GM19035 (cell line): ENCODE data around the gene MPP3.
"Not testable (repeated sequence)": the region's sequence is repeated elsewhere in the genome, so short reads cannot be mapped to it uniquely, and the experiment has no call there.

Source experiments
- ATAC-seq: cut with Tn5 transposase; IDR thresholded peaks from one replicate; pipeline ENCODE4 v1.9.1; 2021; ENCODE audit not compliant: unreplicated experiment

The MPP3 gene

GRCh38 chr17:43809121-43809520 is 23.8 kb downstream of the MPP3 start:
- ATAC-seq, result no peak

- no peak for ATAC-seq
These were observed 24.9 kb downstream of the MPP3 start for GRCh38 chr17:43808076-43808475.

- no peak for ATAC-seq
These were observed 27.8 kb downstream of the MPP3 start for GRCh38 chr17:43805117-43805516.

GRCh38 chr17:43803758-43804157 is 29.2 kb downstream of the MPP3 start:
- no peak for ATAC-seq

- no peak for ATAC-seq
These were observed 31.1 kb downstream of the MPP3 start for GRCh38 chr17:43801844-43802243.

- ATAC-seq, result no peak
These were observed 32.2 kb downstream of the MPP3 start for GRCh38 chr17:43800736-43801135.

- no peak for ATAC-seq
These were observed 33.9 kb downstream of the MPP3 start for GRCh38 chr17:43799047-43799446.

- ATAC-seq, result not testable (repeated sequence)
These were observed 34.9 kb downstream of the MPP3 start for GRCh38 chr17:43798024-43798423.

- not testable (repeated sequence) for ATAC-seq
These were observed 40.3 kb downstream of the MPP3 start for GRCh38 chr17:43792668-43793067.

GRCh38 chr17:43791589-43791988 is 41.4 kb downstream of the MPP3 start:
- ATAC-seq, result no peak

- no peak for ATAC-seq
These were observed 42.5 kb downstream of the MPP3 start for GRCh38 chr17:43790311-43790940.

- no peak for ATAC-seq
These were observed 43.5 kb downstream of the MPP3 start for GRCh38 chr17:43789482-43789881.

- ATAC-seq, result no peak
These were observed 44.4 kb downstream of the MPP3 start for GRCh38 chr17:43788540-43788939.

GRCh38 chr17:43787728-43788127 is 45.2 kb downstream of the MPP3 start:
- ATAC-seq, result no peak

GRCh38 chr17:43784628-43785101 is 48.3 kb downstream of the MPP3 start:
- ATAC-seq, result no peak

GRCh38 chr17:43784068-43784467 is 48.9 kb downstream of the MPP3 start:
- no peak for ATAC-seq

- no peak for ATAC-seq
These were observed 49.8 kb downstream of the MPP3 start for GRCh38 chr17:43782913-43783680.

- no peak for ATAC-seq
These were observed 52.8 kb downstream of the MPP3 start, which contains the start of gene CFAP97D1 for GRCh38 chr17:43780135-43780534. TSS of gene CFAP97D1 (plus strand) at chr17:43780435. CDS start at chr17:43780463, 28 bp downstream.

- no peak for ATAC-seq
These were observed 53.5 kb downstream of the MPP3 start for GRCh38 chr17:43779145-43780125.

- ATAC-seq, result peak; percentile 94
These were observed 54.4 kb downstream of the MPP3 start, which contains the start of gene DUSP3 for GRCh38 chr17:43778337-43779144. TSS of gene DUSP3 (minus strand) at chr17:43778977. CDS start at chr17:43778924, 53 bp downstream.
